Right atrium auricular region (tissue), 2 donors: Measurements from ENCODE around the gene C10orf71. TPM values are rescaled to one million over a fixed set of nuclear protein-coding genes. Genes with fewer than 3 reads are reported as not detected.

Source experiments
- DNase-seq: peaks from one replicate; pipeline ENCODE4 v3.0.0-alpha.2; 2019; ENCODE audit warnings: low spot score
- H3K27ac ChIP-seq, 2 donors: fragments of 200-600 bp; sonication (generic); 1 replicate in 1 of 2; 2 replicates in 1 of 2; pipeline ENCODE4 v1.5.1; 2016 to 2019
- H3K27me3 ChIP-seq, 2 donors: fragments of 200-600 bp; sonication (generic); one replicate each; pipeline versions ENCODE4 v1.5.1 to v1.6.0; 2017 to 2019
- H3K36me3 ChIP-seq: fragments of 200-600 bp; sonication (generic); one replicate; pipeline ENCODE4 v1.5.1; 2016
- H3K4me1 ChIP-seq, 2 donors: fragments of 200-600 bp; sonication (generic); one replicate each; pipeline versions ENCODE4 v1.5.1 to v1.6.0; 2017 to 2019
- H3K4me3 ChIP-seq, 2 donors: fragments of 200-600 bp; sonication (generic); 1 replicate in 1 of 2; 2 replicates in 1 of 2; pipeline ENCODE4 v1.5.1; 2017 to 2019; ENCODE audit warnings: mild to moderate bottlenecking in 1 of 2, moderate library complexity in 1 of 2
- H3K9me3 ChIP-seq, 2 donors: fragments of 200-600 bp; sonication (generic); one replicate each; pipeline ENCODE4 v1.5.1; 2019
- total RNA-seq, 2 donors: library from RNA; depleted of rRNA; stranded (reverse); fragments of >200 nt; gene quantifications; one replicate each; pipeline ENCODE4 v1.1.0, GENCODE V29; 2016
- TF ChIP-seq, protein P1 (sequence below), 2 donors: fragments of 200-600 bp; sonication (generic); IDR thresholded peaks; one replicate each; pipeline ENCODE4 v1.5.1; 2019; ENCODE audit warnings: antibody characterized with exemption in 2 of 2

C10orf71 gene
- total RNA-seq, 2 donors from 2014 or later: 34.9 to 48.2 TPM

DNA sequence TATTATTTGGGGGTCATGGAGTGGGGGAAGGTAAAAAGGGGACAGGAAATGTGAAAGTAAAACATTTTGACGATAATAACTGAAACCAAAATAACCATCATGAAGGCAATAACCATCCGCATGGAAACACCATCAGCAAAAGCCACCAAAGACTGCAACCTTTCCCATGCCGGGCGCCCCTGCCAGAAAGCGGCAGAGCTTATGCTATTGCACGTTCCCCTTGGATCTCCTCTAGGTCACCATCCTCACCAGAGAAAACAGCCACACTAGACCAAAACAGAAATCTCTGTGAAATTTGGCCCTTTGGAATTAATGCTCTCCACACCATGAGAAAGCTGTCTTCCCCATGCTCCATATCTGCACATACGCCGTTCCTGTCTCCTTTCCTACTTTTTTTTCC lies 65.8 kb downstream of the C10orf71 start:
- no peaks in the 10 kb centered on the region for H3K36me3 ChIP-seq
- H3K4me1 ChIP-seq: peaks cover 0 to 23% of the 10 kb centered on the region in 2 donors
- TF ChIP-seq, protein P1, sequence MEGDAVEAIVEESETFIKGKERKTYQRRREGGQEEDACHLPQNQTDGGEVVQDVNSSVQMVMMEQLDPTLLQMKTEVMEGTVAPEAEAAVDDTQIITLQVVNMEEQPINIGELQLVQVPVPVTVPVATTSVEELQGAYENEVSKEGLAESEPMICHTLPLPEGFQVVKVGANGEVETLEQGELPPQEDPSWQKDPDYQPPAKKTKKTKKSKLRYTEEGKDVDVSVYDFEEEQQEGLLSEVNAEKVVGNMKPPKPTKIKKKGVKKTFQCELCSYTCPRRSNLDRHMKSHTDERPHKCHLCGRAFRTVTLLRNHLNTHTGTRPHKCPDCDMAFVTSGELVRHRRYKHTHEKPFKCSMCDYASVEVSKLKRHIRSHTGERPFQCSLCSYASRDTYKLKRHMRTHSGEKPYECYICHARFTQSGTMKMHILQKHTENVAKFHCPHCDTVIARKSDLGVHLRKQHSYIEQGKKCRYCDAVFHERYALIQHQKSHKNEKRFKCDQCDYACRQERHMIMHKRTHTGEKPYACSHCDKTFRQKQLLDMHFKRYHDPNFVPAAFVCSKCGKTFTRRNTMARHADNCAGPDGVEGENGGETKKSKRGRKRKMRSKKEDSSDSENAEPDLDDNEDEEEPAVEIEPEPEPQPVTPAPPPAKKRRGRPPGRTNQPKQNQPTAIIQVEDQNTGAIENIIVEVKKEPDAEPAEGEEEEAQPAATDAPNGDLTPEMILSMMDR (IDR thresholded peaks at IDR 0.05): no peak
- no peaks in the 10 kb centered on the region for H3K9me3 ChIP-seq
- H3K27me3 ChIP-seq: no peaks in the 10 kb centered on the region
- no peak overlapping the region for H3K27ac ChIP-seq
- no peak for DNase-seq
- no peak overlapping the region for H3K4me3 ChIP-seq

DNA sequence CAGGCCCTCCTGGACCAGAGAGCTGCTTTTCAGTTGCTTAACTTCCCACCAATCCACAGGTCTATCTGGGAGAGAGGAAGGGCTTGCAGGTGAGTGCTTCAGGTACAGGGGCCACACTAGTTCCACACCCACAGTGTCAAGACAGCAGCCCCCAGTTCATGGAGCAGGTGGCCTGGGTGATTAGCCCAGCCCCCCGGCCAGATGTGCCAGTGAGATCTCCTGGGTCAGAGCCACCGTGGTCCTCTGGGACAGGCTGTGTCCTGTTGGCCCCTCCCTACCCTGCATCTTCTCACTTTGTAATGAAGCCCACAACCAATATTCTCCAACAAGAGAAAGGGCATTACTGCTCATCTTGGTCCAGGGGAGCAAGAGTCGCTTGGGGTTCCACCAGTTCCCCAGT lies 66.3 kb downstream of the C10orf71 start:
- H3K4me3 ChIP-seq: no peak overlapping the region
- no peak for DNase-seq
- H3K9me3 ChIP-seq: no peaks in the 10 kb centered on the region
- H3K27me3 ChIP-seq: no peaks in the 10 kb centered on the region
- H3K4me1 ChIP-seq: peaks cover 0 to 18% of the 10 kb centered on the region in 2 donors
- H3K36me3 ChIP-seq: no peaks in the 10 kb centered on the region
- H3K27ac ChIP-seq: no peak overlapping the region
- TF ChIP-seq, protein P1 (IDR thresholded peaks at IDR 0.05): no peak

DNA sequence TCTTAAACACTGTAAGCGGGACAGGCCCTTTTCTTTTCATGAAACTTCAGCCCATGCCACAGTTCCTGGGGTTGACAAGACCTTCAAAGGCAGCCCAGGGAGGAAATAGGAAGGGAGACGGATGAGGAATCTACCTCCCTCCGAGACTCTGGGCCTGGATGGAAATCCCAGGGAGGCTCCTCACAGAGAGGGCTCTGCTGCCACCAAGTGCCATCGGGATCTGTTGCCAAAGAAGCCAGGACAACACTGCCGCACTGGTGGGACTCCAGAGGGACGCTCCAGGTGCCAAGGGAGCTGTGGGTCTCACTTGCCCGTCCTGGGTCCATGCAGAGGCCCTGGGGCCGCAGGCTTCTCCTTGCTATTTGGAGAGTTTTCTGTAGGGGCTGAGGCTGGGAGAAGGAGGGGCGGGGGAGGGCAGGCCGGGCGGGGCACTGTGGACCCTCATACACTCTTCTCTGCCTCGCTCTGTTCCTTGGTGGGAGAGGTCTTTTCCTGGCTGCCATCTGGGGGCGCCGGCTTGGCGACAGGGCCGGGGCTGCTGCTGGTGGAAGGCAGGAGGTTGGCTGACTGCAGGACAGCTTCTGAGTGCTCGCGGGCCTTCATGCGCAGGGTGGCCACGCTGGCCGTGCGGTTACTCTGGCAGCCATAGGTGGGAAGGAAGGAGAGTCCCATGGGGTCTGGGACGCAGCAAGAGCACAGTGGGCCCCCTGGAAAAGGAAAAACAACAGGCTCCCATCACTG lies 66.9 kb downstream of the C10orf71 start:
- H3K27ac ChIP-seq: no peak overlapping the region
- H3K27me3 ChIP-seq: no peaks in the 10 kb centered on the region
- TF ChIP-seq, protein P1 (IDR thresholded peaks at IDR 0.05): peak in 1 of 2 donors; percentile 39
- H3K9me3 ChIP-seq: no peaks in the 10 kb centered on the region
- H3K36me3 ChIP-seq: no peaks in the 10 kb centered on the region
- H3K4me3 ChIP-seq: no peak overlapping the region
- H3K4me1 ChIP-seq: peaks cover 0 to 12% of the 10 kb centered on the region in 2 donors
- DNase-seq: peak; percentile 50

DNA sequence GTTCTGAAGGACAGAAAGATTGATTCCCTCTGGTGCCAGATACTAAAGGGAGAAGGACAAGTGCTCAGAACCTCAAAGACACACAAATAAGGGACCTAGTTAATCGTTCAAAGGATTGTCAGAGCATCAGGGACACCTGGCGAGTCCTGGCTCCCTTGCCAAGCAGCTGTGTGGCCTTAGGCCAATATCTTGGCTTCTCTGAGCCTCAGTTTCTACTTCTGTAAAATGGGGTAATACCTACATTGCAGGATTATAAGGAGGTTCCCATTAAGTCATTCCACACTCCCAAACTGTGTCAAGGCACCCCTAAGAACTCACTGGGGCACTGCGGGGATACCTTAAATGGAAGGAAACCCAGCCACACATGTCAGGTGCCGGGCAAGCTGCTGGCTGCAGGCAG lies 67.5 kb downstream of the C10orf71 start:
- H3K27ac ChIP-seq: no peak overlapping the region
- peaks cover 0 to 6% of the 10 kb centered on the region in 2 donors for H3K4me1 ChIP-seq
- no peaks in the 10 kb centered on the region for H3K27me3 ChIP-seq
- no peaks in the 10 kb centered on the region for H3K9me3 ChIP-seq
- no peak overlapping the region for H3K4me3 ChIP-seq
- H3K36me3 ChIP-seq: no peaks in the 10 kb centered on the region
- TF ChIP-seq, protein P1 (IDR thresholded peaks at IDR 0.05): no peak
- no peak for DNase-seq

DNA sequence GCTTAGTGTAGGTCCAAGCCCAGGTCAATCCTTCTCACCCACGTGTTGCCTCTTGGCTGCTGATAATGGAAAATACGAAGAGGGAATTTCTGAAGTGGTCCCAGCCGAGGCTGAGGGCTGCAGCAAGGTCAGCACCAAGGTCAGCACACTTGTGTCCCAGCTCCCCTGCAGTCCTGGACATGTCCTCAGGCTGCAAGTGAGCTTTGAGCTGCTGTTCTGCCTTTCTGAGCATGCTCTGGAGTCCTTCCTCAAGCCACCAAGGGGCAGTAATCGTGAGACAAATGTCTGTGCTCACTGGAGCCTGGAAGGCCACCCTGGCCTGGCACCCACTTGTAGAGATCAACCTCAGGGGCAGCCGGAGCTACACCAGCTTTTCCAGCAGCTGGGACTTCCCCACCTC lies 68.6 kb downstream of the C10orf71 start:
- H3K27ac ChIP-seq: no peak overlapping the region
- no peaks in the 10 kb centered on the region for H3K9me3 ChIP-seq
- no peaks in the 10 kb centered on the region for H3K27me3 ChIP-seq
- H3K4me1 ChIP-seq: no peaks in the 10 kb centered on the region
- H3K36me3 ChIP-seq: no peaks in the 10 kb centered on the region
- peak; percentile 44 for DNase-seq
- TF ChIP-seq, protein P1 (IDR thresholded peaks at IDR 0.05): no peak
- no peak overlapping the region for H3K4me3 ChIP-seq

DNA sequence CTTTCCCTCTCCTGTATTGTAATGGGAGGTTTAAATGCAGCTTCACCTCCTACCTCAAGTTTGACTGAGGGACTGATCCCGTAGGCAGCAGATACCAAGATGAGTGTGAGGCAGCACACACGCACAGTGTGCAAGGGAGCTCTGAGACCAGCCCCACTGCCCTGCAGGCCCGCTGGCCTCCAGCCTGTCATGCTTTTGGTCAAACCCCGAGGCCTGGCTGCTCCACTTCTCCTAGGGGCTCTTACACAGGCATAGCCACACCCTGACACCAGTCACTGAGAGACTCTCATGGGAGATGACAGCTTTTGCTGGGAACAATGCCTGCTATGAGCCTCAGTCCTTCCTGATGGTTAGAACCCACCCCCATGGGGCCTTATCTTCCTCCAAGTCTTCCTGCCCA lies 69.3 kb downstream of the C10orf71 start:
- Histone ChIP-seq H3K27me3 (no peaks in the 10 kb centered on the region), H3K27ac (no peak overlapping the region), H3K9me3 (no peaks in the 10 kb centered on the region), H3K4me3 (no peak overlapping the region), H3K36me3 (no peaks in the 10 kb centered on the region), H3K4me1 (no peaks in the 10 kb centered on the region)
- TF ChIP-seq, protein P1 (IDR thresholded peaks at IDR 0.05): no peak
- DNase-seq: no peak
